Thymus (tissue), 11 donors: ENCODE data around the gene ATXN2. TPM values are rescaled to one million over a fixed set of nuclear protein-coding genes. Genes with fewer than 3 reads are reported as not detected.
"Not testable (repeated sequence)": the region's sequence is repeated elsewhere in the genome, so short reads cannot be mapped to it uniquely, and the experiment has no call there.

Experiments used
- DNase-seq, 9 donors: peaks; one replicate each; pipeline ENCODE4 v3.0.0-alpha.2; 2013; ENCODE audit warnings: low spot score in 9 of 9, low read depth in 6 of 9, missing footprints in 1 of 9
- H3K27ac ChIP-seq, 2 donors: one replicate each; pipeline ENCODE4 v1.5.1; 2013; ENCODE audit warnings: control low read depth in 1 of 2, low read depth in 1 of 2, low read length in 1 of 2, mild to moderate bottlenecking in 1 of 2, moderate library complexity in 1 of 2
- H3K27me3 ChIP-seq, 2 donors: one replicate each; pipeline ENCODE4 v1.5.1; 2013; ENCODE audit warnings: low read length in 1 of 2; ENCODE audit not compliant: control insufficient read depth in 2 of 2, insufficient read depth in 1 of 2
- H3K36me3 ChIP-seq, 2 donors: one replicate each; pipeline ENCODE4 v1.5.1; 2013; ENCODE audit warnings: low read length in 1 of 2, mild to moderate bottlenecking in 1 of 2, moderate library complexity in 1 of 2; ENCODE audit not compliant: control insufficient read depth in 2 of 2, insufficient read depth in 2 of 2
- H3K4me1 ChIP-seq, 2 donors: one replicate each; pipeline ENCODE4 v1.5.1; 2013; ENCODE audit warnings: low read length in 2 of 2; ENCODE audit not compliant: control insufficient read depth in 2 of 2, insufficient read depth in 2 of 2
- H3K4me3 ChIP-seq, 2 donors: one replicate each; pipeline ENCODE4 v1.5.1; 2013; ENCODE audit warnings: low read length in 2 of 2, control low read depth in 1 of 2, mild to moderate bottlenecking in 1 of 2
- H3K9me3 ChIP-seq, 2 donors: one replicate each; pipeline ENCODE4 v1.5.1; 2013; ENCODE audit warnings: low read length in 1 of 2, mild to moderate bottlenecking in 1 of 2; ENCODE audit not compliant: control insufficient read depth in 2 of 2, insufficient read depth in 1 of 2
- WGBS: extraction: QIAGEN DNeasy Blood & Tissue Kit; methylation state at CpG from one replicate; pipeline ENCODE4 v1.1.7; 2013; 5-methylcytosine and 5-hydroxymethylcytosine counted together
- polyA plus RNA-seq: library from polyadenylated mRNA; stranded (reverse); fragments of 200-250 nt; gene quantifications from one replicate; pipeline ENCODE4 v1.2.3, GENCODE V29; 2013
- total RNA-seq: library from RNA; stranded (reverse); fragments of 120-200 nt; gene quantifications from one replicate; pipeline ENCODE4 v1.2.4, GENCODE V29; 2013
- donor health status: healthy.

The ATXN2 gene
- total and polyA plus RNA-seq, 2 donors: 11.8 to 19.7 TPM

- Histone ChIP-seq H3K27me3 (no peaks in the 10 kb centered on the region), H3K4me3 (no peak overlapping the region), H3K27ac (no peak overlapping the region), H3K4me1 (no peaks in the 10 kb centered on the region), H3K36me3 (peaks cover 10 to 29% of the 10 kb centered on the region in 2 donors), H3K9me3 (no peaks in the 10 kb centered on the region)
- DNase-seq: peak; percentile 26 to 78 (median 47)
- 60% methylated on average over 8 of the region's 8 CpGs for WGBS
Observed at GRCh38 chr12:111529424-111530368, 69.4 kb downstream of the ATXN2 start.

GRCh38 chr12:111523587-111524167 is 75.4 kb downstream of the ATXN2 start:
- Histone ChIP-seq H3K4me3 (no peak overlapping the region), H3K9me3 (no peaks in the 10 kb centered on the region), H3K4me1 (no peaks in the 10 kb centered on the region), H3K27ac (no peak overlapping the region), H3K27me3 (no peaks in the 10 kb centered on the region), H3K36me3 (peaks cover 30 to 59% of the 10 kb centered on the region in 2 donors)
- 97% methylated on average over 5 of the region's 5 CpGs for WGBS
- DNase-seq: no peak

- Histone ChIP-seq H3K9me3 (no peaks in the 10 kb centered on the region), H3K36me3 (peaks cover 33 to 60% of the 10 kb centered on the region in 2 donors), H3K4me3 (no peak overlapping the region), H3K27me3 (no peaks in the 10 kb centered on the region), H3K27ac (no peak overlapping the region), H3K4me1 (no peaks in the 10 kb centered on the region)
- 98% methylated on average over 2 of the region's 2 CpGs for WGBS
- DNase-seq: no peak
Observed at GRCh38 chr12:111521801-111522200, 77.3 kb downstream of the ATXN2 start.

GRCh38 chr12:111519937-111520336 is 79.2 kb downstream of the ATXN2 start:
- 98% methylated on average over 2 of the region's 2 CpGs for WGBS
- H3K4me1 ChIP-seq: no peaks in the 10 kb centered on the region
- no peak overlapping the region for H3K4me3 ChIP-seq
- peaks cover 27 to 55% of the 10 kb centered on the region in 2 donors for H3K36me3 ChIP-seq
- no peaks in the 10 kb centered on the region for H3K27me3 ChIP-seq
- no peaks in the 10 kb centered on the region for H3K9me3 ChIP-seq
- DNase-seq: no peak
- H3K27ac ChIP-seq: no peak overlapping the region

GRCh38 chr12:111519083-111519482 is 80.0 kb downstream of the ATXN2 start:
- Histone ChIP-seq H3K27ac (no peak overlapping the region), H3K27me3 (no peaks in the 10 kb centered on the region), H3K4me1 (no peaks in the 10 kb centered on the region), H3K4me3 (no peak overlapping the region), H3K36me3 (peaks cover 27 to 48% of the 10 kb centered on the region in 2 donors), H3K9me3 (no peaks in the 10 kb centered on the region)
- no peak for DNase-seq

DNA sequence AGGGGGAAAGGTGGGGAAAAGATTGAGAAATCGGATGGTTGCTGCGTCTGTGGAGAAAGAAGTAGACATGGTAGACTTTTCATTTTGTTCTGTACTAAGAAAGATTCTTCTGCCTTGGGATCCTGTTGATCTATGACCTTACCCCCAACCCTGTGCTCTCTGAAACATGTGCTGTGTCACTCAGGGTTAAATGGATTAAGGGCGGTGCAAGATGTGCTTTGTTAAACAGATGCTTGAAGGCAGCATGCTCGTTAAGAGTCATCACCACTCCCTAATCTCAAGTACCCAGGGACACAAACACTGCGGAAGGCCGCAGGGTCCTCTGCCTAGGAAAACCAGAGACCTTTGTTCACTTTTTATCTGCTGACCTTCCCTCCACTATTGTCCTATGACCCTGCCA is 91.4 kb downstream of the ATXN2 start:
- H3K9me3 ChIP-seq, DNase-seq, H3K4me1 ChIP-seq, H3K27ac ChIP-seq, H3K27me3 ChIP-seq, H3K4me3 ChIP-seq: not testable (repeated sequence)
- peaks cover 10 to 30% of the 10 kb centered on the region in 2 donors for H3K36me3 ChIP-seq
- 94% methylated on average over 5 of the region's 6 CpGs for WGBS

GRCh38 chr12:111507258-111507657 is 91.9 kb downstream of the ATXN2 start:
- H3K4me1 ChIP-seq, H3K4me3 ChIP-seq, H3K9me3 ChIP-seq, DNase-seq, H3K27ac ChIP-seq, H3K27me3 ChIP-seq: not testable (repeated sequence)
- H3K36me3 ChIP-seq: peaks cover 10 to 32% of the 10 kb centered on the region in 2 donors
- 98% methylated on average over 30 of the region's 31 CpGs for WGBS

DNA sequence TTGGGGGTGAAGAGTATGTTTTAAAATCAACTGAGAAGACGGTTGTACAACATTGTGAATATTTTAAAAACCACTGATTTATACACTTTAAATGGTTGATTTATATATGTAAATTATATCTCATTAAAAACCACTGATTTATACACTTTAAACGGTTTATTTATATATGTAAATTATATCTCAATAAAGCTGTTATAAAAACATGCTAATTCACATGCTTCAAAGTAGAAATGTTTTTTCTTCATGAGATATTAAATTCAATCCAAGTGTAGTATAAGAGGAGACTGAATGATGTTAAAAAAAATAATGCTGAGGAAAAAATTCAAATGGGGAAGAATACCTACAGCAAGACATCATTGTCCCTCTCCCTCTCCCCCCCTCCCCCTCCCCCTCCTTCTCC is 92.9 kb downstream of the ATXN2 start:
- WGBS: 99% methylated on average over 2 of the region's 2 CpGs
- no peaks in the 10 kb centered on the region for H3K9me3 ChIP-seq

GRCh38 chr12:111505601-111506036 is 93.5 kb downstream of the ATXN2 start:
- Histone ChIP-seq H3K4me1 (no peaks in the 10 kb centered on the region), H3K27me3 (no peaks in the 10 kb centered on the region), H3K4me3 (no peak overlapping the region), H3K9me3 (no peaks in the 10 kb centered on the region), H3K36me3 (peaks cover 13 to 26% of the 10 kb centered on the region in 2 donors), H3K27ac (no peak overlapping the region)
- WGBS: 89% methylated on average over 1 of the region's 1 CpG
- DNase-seq: no peak

More for the DNA sequence above, 92.9 kb downstream of the ATXN2 start:
- no peaks in the 10 kb centered on the region for H3K4me1 ChIP-seq
- peaks cover 13 to 25% of the 10 kb centered on the region in 2 donors for H3K36me3 ChIP-seq
- DNase-seq: no peak
- no peak overlapping the region for H3K27ac ChIP-seq
- no peaks in the 10 kb centered on the region for H3K27me3 ChIP-seq
- no peak overlapping the region for H3K4me3 ChIP-seq
